NOMO-1 treated with DMSO at 0.1 percent for 48 hours (cell line): Measurements from ENCODE around the gene SRC.
"Not testable (repeated sequence)": the region's sequence is repeated elsewhere in the genome, so short reads cannot be mapped to it uniquely, and the experiment has no call there.

Experiments used
- DNase-seq: peaks from one replicate; lab custom pipeline; 2025; ENCODE audit not compliant: unreplicated experiment; lab: John Stamatoyannopoulos, UW

SRC gene

DNA sequence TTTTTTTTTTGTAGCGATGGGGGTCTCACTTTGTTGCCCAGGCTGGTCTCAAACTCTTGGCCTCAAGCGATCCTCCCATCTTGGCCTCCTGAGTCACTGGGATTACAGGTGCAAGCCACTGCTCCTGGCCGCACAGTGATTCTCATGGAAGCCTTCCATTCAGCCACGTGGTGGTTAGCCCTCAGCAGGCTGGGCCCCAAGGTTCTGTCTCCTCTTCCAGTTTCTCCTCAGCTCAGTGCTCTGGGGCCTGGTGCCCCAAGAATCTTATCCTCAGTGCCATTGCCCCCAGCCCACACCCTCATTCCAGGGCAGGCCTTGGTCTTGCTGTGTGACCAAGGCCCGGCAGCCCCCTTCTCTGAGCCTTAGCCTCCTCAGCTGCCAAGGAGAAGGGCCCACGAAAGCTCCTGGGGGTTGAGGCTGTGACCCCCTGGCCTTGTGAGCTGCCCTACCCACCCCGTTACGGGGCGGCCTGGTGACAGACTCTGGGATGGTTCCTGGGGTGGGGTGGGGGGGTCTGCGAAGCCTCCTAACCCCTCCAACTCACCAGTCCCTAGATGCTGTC is 16.4 kb downstream of the SRC start:
- DNase-seq = no peak

DNA sequence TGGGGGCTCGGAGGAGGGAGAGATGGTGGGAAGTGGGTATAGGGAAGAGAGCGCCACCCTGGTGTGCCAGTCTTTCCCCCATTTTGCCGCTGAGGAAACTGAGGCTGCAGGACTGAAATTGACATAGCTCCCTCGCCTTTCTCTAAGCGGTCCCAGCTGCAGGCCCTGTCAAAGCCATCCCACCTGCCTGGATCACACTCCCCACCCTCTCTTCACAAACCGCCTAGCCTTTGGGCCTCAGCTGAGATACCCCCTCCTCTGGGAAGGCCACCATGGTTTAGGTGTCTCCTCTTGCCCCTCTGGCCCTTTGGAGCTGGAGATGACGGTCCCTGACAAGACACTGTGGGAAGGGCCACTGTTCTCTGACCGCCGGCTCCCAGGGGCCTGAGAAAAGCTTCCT is 16.9 kb downstream of the SRC start:
- no peak for DNase-seq

DNA sequence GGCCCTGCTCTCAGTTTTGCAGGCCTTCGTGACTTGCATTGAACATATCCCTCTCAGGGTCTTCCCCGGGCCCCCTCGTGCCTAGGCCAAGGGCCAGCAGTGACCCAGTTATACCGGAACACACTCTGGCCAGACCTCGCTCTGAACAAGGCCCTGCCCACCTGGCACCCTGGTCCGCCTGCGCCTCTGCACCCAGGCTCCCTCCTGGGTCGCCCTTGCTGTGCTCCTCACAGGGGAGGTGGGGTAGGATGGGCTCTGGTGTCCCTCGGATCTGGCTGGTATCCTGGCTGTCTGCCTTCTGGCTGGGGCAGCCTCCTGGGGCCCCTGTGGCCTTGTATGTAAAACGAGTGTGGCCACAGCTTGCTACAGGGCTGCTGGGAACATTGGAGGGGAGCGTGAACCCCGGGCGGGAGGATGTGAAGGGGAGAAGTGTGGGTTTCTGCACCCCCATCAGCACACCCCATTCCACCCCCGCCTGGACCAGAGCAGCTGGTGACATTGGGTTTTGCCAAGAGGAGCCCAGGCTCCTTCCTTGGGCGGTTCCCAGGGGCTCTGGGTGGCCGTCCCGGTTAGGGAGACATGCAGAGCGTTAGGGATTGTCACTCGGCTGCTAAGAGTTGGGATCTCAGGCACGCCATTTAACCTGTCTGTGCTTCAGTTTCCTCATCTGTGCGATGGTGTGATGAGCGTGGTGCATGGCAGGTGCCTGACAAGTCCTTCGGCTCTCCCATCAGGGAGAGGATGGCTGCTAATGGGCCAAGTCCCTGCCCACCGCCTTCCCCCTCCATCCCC is 17.5 kb downstream of the SRC start:
- DNase-seq = no peak

GRCh38 chr20:37364013-37364926 is 18.3 kb downstream of the SRC start:
- no peak for DNase-seq

DNA sequence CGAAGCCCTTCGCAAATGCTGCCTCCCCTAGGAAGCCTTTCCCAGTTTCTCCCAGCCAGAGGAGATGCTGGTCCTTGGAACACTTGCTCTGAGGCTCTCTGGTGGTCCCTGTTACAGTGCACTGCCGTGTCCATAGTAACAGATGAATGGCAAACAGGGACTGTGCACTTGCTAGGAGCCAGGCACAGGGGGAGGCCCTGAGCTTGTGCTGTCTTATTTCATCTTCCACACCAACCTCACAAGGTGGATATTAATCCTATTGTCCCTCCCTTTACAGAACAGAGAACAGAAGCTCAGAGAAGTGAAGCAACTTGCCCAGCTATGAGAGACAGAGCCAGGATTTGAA is 19.0 kb downstream of the SRC start:
- DNase-seq = no peak

GRCh38 chr20:37365760-37366638 is 20.1 kb downstream of the SRC start:
- peak; percentile 91 for DNase-seq

GRCh38 chr20:37366743-37367142 is 20.8 kb downstream of the SRC start:
- peak; percentile 7 for DNase-seq

- DNase-seq = no peak
Observed at GRCh38 chr20:37369846-37370245, 23.9 kb downstream of the SRC start.

DNA sequence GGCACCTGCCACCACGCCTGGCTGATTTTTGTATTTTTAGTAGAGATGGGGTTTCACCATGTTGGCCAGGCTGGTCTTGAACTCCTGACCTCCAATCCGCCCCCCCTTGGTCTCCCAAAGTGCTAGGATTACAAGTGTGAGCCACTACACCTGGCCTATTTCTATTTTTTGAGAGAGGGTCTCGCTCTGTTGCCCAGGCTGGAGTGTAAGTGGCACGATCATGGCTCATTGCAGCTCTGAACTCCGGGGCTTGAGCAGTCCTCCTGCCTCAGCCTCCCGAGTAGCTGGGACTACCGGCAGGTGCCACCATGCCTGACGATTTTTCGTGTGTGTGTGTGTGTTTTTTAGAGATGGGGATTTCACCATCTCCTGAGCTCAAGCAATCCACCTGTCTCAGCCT is 25.9 kb downstream of the SRC start:
- DNase-seq = not testable (repeated sequence)

DNA sequence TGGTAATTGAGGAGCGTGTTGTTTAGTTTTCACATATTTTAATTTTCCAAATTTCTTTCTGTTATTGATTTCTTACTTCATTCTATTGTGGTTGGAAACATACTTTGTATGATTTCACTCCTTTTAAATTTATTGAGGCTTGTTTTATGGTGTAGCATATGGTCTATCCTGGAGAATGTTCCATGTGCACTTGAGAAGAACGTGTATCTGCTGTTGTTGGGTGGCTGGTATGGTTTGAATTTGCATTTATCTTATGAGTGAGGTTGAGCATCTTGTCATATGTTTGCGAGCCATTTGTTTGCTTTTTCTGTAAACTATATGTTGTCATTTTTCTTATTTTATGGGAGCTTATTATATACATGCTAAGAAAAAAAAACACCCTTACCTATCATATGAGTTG is 26.5 kb downstream of the SRC start:
- DNase-seq = no peak

DNA sequence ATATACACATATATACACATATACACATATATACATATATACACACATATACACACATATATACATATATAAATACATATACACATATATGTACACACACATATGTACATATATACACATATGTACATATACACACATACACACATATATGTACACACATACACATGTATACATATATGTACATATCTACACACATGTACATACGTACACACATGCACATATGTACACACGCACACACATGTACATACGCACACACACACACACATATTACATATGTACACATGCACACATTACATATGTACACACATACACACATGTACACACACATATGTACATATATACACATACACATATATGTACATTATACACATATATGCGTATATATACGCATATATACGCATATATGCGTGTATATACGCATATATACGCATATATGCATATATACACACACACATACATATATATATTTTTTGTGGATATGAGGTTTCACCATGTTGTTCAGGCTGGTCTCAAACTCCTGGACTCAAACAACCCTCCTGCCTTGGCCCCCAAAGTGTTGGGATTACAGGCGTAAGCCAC is 27.2 kb downstream of the SRC start:
- DNase-seq = no peak

DNA sequence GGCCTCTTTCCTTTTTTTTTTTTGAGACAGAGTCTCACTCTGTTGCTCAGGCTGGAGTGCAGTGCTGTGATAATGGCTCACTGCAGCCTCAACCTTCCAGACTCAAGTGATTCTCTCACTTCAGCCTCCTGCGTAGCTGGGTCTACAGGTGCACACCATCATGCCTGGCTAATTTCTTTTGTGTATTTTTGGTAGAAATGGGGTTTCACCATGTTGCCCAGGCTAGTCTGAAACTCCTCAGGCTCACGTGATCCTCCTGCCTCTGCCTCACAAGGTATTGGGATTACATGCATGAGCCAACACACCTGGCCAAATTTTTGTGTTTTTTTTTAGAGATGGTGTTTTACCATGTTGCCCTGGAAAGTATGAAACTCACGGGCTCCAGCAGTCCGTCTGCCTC is 29.3 kb downstream of the SRC start:
- no peak for DNase-seq

GRCh38 chr20:37376324-37376723 is 30.4 kb downstream of the SRC start:
- no peak for DNase-seq

DNA sequence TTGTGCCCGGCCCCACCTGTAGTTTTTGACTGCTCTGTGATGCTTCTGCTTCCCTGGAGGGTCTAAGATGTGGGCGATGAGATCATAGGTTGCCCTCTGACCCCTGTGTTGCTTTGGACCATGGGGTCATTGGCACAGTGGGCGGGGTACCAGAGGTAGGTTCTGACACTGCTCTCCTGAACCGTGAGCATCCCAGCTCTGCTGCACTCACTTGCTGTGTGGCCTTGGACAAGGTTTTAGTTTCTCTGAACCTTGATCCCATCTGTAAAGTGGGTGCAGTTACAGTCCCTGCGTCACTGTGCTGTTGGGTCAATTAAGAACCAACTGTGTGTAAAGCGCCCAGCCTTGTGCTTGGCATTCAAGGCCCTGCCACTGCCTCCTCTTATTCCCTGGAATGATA is 30.9 kb downstream of the SRC start:
- DNase-seq = no peak

DNA sequence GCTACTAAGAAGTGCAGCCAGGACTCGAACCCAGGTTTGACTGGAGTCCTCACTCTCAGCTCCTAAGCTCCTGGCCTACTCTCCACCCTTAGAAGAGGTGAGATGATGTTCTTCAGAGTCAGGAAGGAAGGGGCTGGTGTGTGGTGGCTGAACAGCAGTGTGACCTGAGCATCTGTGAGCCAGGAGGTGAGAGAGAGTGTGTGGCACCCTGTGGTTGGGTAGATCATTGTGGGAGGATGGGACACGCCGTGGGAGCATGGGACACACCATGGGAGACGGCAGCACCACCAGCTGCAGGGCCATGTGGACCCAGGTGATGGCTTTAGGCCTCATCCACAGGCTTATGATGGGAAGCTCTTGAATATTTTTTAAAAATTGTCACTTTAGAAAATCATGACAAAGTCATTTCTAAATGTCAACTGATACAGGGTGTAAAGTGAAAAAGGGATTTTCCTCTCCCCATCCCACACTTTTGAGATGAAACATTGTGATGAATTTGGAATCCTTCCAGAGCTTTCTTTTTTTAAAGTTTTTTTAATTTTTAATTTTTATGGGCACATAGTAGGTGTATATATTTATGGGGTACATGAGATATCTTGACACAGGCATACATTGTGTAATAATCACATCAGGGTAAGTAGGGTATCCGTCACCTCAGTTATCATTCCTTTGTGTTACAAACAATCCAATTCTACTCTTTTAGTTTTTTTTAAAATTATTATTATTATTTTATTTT is 31.6 kb downstream of the SRC start:
- DNase-seq = no peak

DNA sequence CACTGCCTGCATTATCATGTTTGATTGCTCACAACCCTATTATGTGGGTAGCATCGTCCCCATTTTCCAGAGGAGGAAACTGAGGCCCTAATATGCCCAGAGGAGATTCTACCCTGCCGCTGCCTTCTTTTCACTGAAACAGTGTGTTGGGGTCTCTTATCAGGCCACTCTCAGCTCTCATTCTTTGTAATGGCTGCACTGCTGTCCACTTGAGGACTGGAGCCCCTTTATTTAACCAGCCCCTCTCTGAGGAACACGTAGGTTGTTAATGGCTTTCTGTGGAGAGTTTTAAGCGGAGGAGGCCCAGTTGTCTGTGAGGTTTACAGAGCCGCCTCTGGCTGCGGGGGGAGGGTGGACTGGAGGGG is 32.5 kb downstream of the SRC start:
- no peak for DNase-seq

DNA sequence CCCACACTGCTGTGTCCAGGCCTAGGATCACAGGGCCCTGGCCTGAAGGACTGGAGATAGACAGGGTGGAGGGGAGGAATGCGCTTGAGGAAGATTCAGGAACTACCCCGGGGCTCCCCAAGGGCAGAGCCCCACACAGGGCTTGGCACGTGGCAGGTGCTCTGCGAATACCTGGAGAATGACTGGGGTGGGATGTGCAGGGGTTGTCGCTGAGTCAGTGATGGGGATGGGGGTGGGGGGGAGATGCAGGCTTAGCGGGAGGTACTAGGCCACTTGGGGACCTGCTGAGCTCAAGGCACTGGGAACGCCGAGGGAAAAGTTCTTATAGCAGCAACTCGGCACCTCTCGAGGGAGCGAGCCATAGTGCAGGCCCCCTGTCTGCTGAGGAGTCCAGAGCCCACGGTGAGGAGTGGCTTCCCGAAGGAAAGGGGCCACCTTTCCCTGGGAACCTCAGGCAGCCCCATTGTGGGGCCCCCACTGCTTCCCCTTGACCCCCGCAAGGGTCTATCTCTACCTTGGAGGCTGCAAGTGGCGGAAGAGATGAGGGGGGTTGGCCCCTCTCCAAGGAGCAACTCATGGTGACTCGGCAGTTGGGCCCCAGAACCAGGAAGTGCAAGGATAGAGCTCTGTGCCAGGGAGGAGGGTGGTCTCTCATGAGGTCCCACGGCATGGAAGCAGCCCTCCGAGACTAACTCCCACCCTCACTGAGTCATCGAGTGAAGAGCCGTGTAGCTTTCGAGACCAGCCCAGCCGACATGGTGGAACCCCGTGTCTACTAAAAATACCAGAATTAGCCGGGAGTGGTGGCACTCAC is 33.1 kb downstream of the SRC start:
- DNase-seq = no peak

- no peak for DNase-seq
Observed at GRCh38 chr20:37379967-37380828, 34.3 kb downstream of the SRC start.
